HepG2 (cell line): ENCODE measurements around the gene VAT1L. TPM values are rescaled to one million over a fixed set of nuclear protein-coding genes. Genes with fewer than 3 reads are reported as not detected.

ENCODE experiments used
- CBX1 ChIP-seq: IDR thresholded peaks from one replicate; pipeline ENCODE4 v1.6.1; 2016; ENCODE audit warnings: antibody characterized with exemption, low read depth
- EHMT2 ChIP-seq: fragments of 200-600 bp; sonication (generic); IDR thresholded peaks from 2 replicates; pipeline ENCODE4 v1.7.0; 2017; ENCODE audit warnings: antibody characterized with exemption, low read depth, low read length, borderline replicate concordance
- FOXJ3 ChIP-seq: sonication (generic); formaldehyde crosslinking; IDR thresholded peaks from 2 replicates; pipeline ENCODE4 v1.4.0; 2020; ENCODE audit warnings: missing genetic modification reagents, mild to moderate bottlenecking, borderline replicate concordance
- HOXA3 ChIP-seq: sonication (generic); formaldehyde crosslinking; IDR thresholded peaks from 2 replicates; pipeline ENCODE4 v1.5.0; 2020; ENCODE audit warnings: missing genetic modification reagents
- NCOA1 ChIP-seq: sonication (generic); formaldehyde crosslinking; IDR thresholded peaks from 2 replicates; pipeline ENCODE4 v1.9.0; 2021; ENCODE audit warnings: missing genetic modification reagents
- RXRB ChIP-seq: IDR thresholded peaks from 2 replicates; pipeline ENCODE4 v1.6.1; 2016; ENCODE audit warnings: borderline replicate concordance, missing genetic modification reagents, missing compliant biosample characterization
- SATB2 ChIP-seq: sonication (generic); formaldehyde crosslinking; IDR thresholded peaks from 2 replicates; pipeline ENCODE4 v1.5.0; 2020; ENCODE audit warnings: missing genetic modification reagents
- ZBTB49 ChIP-seq: sonication (generic); formaldehyde crosslinking; IDR thresholded peaks from 2 replicates; pipeline ENCODE4 v1.4.0; 2020; ENCODE audit warnings: missing genetic modification reagents, borderline replicate concordance
- ZHX1 ChIP-seq: sonication (generic); formaldehyde crosslinking; IDR thresholded peaks from 2 replicates; pipeline ENCODE4 v1.8.1; 2022; ENCODE audit warnings: low read depth, mild to moderate bottlenecking, missing genetic modification reagents
- ZNF253 ChIP-seq: sonication (generic); formaldehyde crosslinking; IDR thresholded peaks from 2 replicates; pipeline ENCODE4 v1.8.0; 2022; ENCODE audit warnings: mild to moderate bottlenecking, missing genetic modification reagents, borderline replicate concordance
- ZNF451 ChIP-seq: sonication (generic); formaldehyde crosslinking; IDR thresholded peaks from 2 replicates; pipeline ENCODE4 v1.5.0; 2020; ENCODE audit warnings: mild to moderate bottlenecking, missing genetic modification reagents
- ZSCAN30 ChIP-seq: sonication (generic); formaldehyde crosslinking; IDR thresholded peaks from 2 replicates; pipeline ENCODE4 v1.5.0; 2020; ENCODE audit warnings: mild to moderate bottlenecking, missing genetic modification reagents
- polyA plus RNA-seq, 8 experiments: library from polyadenylated mRNA; depleted of rRNA in 3 of 8; stranded (reverse) in 7 of 8; unstranded in 1 of 8; fragments of >200 nt; fragmentation: Illumina TruSeq in 4 of 8; extraction: Trizol in 4 of 8; gene quantifications; 2 replicates each; pipeline versions ENCODE4 v1.2.1 to v1.2.3, GENCODE V29; 2011 to 2016; ENCODE audit warnings: low read depth in 4 of 8, missing spikeins in 1 of 8, mixed read lengths in 1 of 8; ENCODE audit not compliant: insufficient read depth in 1 of 8
- total RNA-seq, 5 experiments: library from RNA; depleted of rRNA; stranded (reverse); fragments of >200 nt; fragmentation: Illumina TruSeq; extraction: Trizol; gene quantifications; 2 replicates each; pipeline ENCODE4 v1.2.3, GENCODE V29; 2016; ENCODE audit warnings: low read depth in 1 of 5
- TF ChIP-seq, protein P1 (sequence below): sonication (generic); formaldehyde crosslinking; IDR thresholded peaks from 2 replicates; pipeline ENCODE4 v1.4.0; 2020; ENCODE audit warnings: missing genetic modification reagents, borderline replicate concordance
- TF ChIP-seq, protein P2 (sequence below): sonication (generic); formaldehyde crosslinking; IDR thresholded peaks from 2 replicates; pipeline ENCODE4 v1.4.0; 2020; ENCODE audit warnings: missing genetic modification reagents, borderline replicate concordance

Gene VAT1L
- total and polyA plus RNA-seq, 2 of the 13 experiments (the other 11 are each of a cell fraction or from before 2014, with no cell fraction given) = not detected

GRCh38 chr16:77749415-77749814, 38.9 kb upstream of the VAT1L start (continued):
- TF ChIP-seq, protein P1, sequence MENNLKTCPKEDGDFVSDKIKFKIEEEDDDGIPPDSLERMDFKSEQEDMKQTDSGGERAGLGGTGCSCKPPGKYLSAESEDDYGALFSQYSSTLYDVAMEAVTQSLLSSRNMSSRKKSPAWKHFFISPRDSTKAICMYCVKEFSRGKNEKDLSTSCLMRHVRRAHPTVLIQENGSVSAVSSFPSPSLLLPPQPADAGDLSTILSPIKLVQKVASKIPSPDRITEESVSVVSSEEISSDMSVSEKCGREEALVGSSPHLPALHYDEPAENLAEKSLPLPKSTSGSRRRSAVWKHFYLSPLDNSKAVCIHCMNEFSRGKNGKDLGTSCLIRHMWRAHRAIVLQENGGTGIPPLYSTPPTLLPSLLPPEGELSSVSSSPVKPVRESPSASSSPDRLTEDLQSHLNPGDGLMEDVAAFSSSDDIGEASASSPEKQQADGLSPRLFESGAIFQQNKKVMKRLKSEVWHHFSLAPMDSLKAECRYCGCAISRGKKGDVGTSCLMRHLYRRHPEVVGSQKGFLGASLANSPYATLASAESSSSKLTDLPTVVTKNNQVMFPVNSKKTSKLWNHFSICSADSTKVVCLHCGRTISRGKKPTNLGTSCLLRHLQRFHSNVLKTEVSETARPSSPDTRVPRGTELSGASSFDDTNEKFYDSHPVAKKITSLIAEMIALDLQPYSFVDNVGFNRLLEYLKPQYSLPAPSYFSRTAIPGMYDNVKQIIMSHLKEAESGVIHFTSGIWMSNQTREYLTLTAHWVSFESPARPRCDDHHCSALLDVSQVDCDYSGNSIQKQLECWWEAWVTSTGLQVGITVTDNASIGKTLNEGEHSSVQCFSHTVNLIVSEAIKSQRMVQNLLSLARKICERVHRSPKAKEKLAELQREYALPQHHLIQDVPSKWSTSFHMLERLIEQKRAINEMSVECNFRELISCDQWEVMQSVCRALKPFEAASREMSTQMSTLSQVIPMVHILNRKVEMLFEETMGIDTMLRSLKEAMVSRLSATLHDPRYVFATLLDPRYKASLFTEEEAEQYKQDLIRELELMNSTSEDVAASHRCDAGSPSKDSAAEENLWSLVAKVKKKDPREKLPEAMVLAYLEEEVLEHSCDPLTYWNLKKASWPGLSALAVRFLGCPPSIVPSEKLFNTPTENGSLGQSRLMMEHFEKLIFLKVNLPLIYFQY (CRISPR knock-in tag) = peak; percentile 74; the same call in 1 of the 2 replicates
- TF ChIP-seq FOXJ3 (CRISPR knock-in tag) (peak; percentile 76; the same call in 1 of the 2 replicates), CBX1 (no peak), EHMT2 (peak; percentile 98; the same call in 1 of the 2 replicates), ZNF253 (CRISPR knock-in tag) (no peak), ZBTB49 (CRISPR knock-in tag) (no peak), RXRB (CRISPR knock-in tag) (peak; percentile 44; the same call in 1 of the 2 replicates), ZHX1 (CRISPR knock-in tag) (0 out of 2 replicates have a peak, but pooled peaks have one; percentile 30), SATB2 (CRISPR knock-in tag) (no peak), ZSCAN30 (CRISPR knock-in tag) (no peak), NCOA1 (CRISPR knock-in tag) (no peak), HOXA3 (CRISPR knock-in tag) (peak; percentile 43; the same call in 1 of the 2 replicates), ZNF451 (no peak)
- TF ChIP-seq, protein P2, sequence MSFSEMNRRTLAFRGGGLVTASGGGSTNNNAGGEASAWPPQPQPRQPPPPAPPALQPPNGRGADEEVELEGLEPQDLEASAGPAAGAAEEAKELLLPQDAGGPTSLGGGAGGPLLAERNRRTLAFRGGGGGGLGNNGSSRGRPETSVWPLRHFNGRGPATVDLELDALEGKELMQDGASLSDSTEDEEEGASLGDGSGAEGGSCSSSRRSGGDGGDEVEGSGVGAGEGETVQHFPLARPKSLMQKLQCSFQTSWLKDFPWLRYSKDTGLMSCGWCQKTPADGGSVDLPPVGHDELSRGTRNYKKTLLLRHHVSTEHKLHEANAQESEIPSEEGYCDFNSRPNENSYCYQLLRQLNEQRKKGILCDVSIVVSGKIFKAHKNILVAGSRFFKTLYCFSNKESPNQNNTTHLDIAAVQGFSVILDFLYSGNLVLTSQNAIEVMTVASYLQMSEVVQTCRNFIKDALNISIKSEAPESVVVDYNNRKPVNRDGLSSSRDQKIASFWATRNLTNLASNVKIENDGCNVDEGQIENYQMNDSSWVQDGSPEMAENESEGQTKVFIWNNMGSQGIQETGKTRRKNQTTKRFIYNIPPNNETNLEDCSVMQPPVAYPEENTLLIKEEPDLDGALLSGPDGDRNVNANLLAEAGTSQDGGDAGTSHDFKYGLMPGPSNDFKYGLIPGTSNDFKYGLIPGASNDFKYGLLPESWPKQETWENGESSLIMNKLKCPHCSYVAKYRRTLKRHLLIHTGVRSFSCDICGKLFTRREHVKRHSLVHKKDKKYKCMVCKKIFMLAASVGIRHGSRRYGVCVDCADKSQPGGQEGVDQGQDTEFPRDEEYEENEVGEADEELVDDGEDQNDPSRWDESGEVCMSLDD (CRISPR knock-in tag) = no peak
